Mammary epithelial cell (primary cell): Measurements from ENCODE around the gene PARP9.

ENCODE experiments used
- CTCF ChIP-seq, 2 donors: IDR thresholded peaks in 1 of 2; conservative IDR thresholded peaks in 1 of 2; 2 replicates each; pipeline ENCODE4 v1.5.1; 2011 to 2012; ENCODE audit warnings: inconsistent platforms in 2 of 2, low read length in 2 of 2, mild to moderate bottlenecking in 2 of 2, control low read depth in 1 of 2, low read depth in 1 of 2; ENCODE audit not compliant: insufficient read depth in 1 of 2; ENCODE audit errors: extremely low read depth in 1 of 2
- EZH2 ChIP-seq: IDR thresholded peaks from 2 replicates; pipeline ENCODE4 v1.6.1; 2012; ENCODE audit warnings: low read length, inconsistent platforms, borderline replicate concordance

GRCh38 chr3:122576174-122576940, 12.3 kb upstream of the PARP9 start:
- TF ChIP-seq CTCF (conservative IDR thresholded peaks at IDR 0.05 in 1 of 2, IDR thresholded peaks at IDR 0.05 in 1 of 2; ENCODE audit: extremely low read depth in 1 of 2, insufficient read depth in 1 of 2, low read depth in 1 of 2, low read length in 2 of 2) (no peak), EZH2 (no peak)
